Caco-2 (cell line): ENCODE measurements around the gene RND2. TPM values are rescaled to one million over a fixed set of nuclear protein-coding genes. Genes with fewer than 3 reads are reported as not detected.

Experiments
- BruUV-seq: library from RNA; stranded (reverse); fragments of 400-500 nt; replicated peaks from 2 replicates; lab custom pipeline; 2021; lab: Mats Ljungman, UMichigan
- CTCF ChIA-PET: fragments of 300-600 bp; sonication (Branson Sonifier 250); formaldehyde crosslinking; loops from one replicate; lab custom pipeline; 2022; ENCODE audit warnings: antibody characterized with exemption; lab: Charles Lee
- POLR2A ChIA-PET: fragments of 300-600 bp; sonication (Branson Sonifier 250); formaldehyde crosslinking; loops from one replicate; lab custom pipeline; 2022; ENCODE audit warnings: antibody characterized with exemption; lab: Charles Lee
- DNase-seq, 2 experiments: peaks; one replicate each; pipeline versions ENCODE4 v3.0.0 to v3.0.0-alpha.2; 2020 to 2022
- H3K27me3 ChIP-seq: replicated peaks from 2 replicates; pipeline ENCODE4 v1.6.0; 2011; ENCODE audit warnings: low read length; ENCODE audit not compliant: control insufficient read depth, insufficient read depth
- H3K36me3 ChIP-seq: 2 replicates; pipeline ENCODE4 v1.5.1; 2011; ENCODE audit warnings: low read length; ENCODE audit not compliant: control insufficient read depth, insufficient read depth
- H3K4me1 ChIP-seq: fragments of 250-450 bp; sonication (Bioruptor Pico); 2 replicates; pipeline ENCODE4 v1.5.1; 2020; ENCODE audit warnings: mild to moderate bottlenecking
- H3K4me3 ChIP-seq: 2 replicates; pipeline ENCODE4 v1.5.1; 2011; ENCODE audit warnings: low read depth, mild to moderate bottlenecking, control low read depth, low read length
- H3K9me3 ChIP-seq: fragments of 250-450 bp; sonication (Bioruptor Pico); 2 replicates; pipeline ENCODE4 v1.5.1; 2020; ENCODE audit warnings: mild to moderate bottlenecking, moderate library complexity
- H3K27ac Mint-ChIP-seq: one replicate; pipeline ENCODE4 v1.8.0; 2022; ENCODE audit warnings: mixed read lengths; ENCODE audit not compliant: unreplicated experiment
- H3K27me3 Mint-ChIP-seq: one replicate; pipeline ENCODE4 v1.8.0; 2022; ENCODE audit warnings: mixed read lengths; ENCODE audit not compliant: insufficient read depth, unreplicated experiment
- H3K36me3 Mint-ChIP-seq: one replicate; pipeline ENCODE4 v1.8.0; 2022; ENCODE audit warnings: mild to moderate bottlenecking, mixed read lengths; ENCODE audit not compliant: insufficient read depth, unreplicated experiment
- H3K4me1 Mint-ChIP-seq: one replicate; pipeline ENCODE4 v1.8.0; 2022; ENCODE audit warnings: low read depth, mixed read lengths; ENCODE audit not compliant: unreplicated experiment
- H3K4me3 Mint-ChIP-seq: one replicate; pipeline ENCODE4 v1.8.0; 2022; ENCODE audit warnings: mild to moderate bottlenecking, moderate library complexity, mixed read lengths; ENCODE audit not compliant: unreplicated experiment
- H3K9me3 Mint-ChIP-seq: one replicate; pipeline ENCODE4 v1.8.0; 2022; ENCODE audit warnings: mixed read lengths; ENCODE audit not compliant: unreplicated experiment
- intact Hi-C: fragments of 100-400 bp; cut with micrococcal nuclease; formaldehyde crosslinking; loops from one replicate; pipeline ENCODE4 v1.10.0; 2022; ENCODE audit not compliant: unreplicated experiment
- total RNA-seq: library from RNA; stranded (reverse); gene quantifications from 2 replicates; pipeline ENCODE4 v1.2.3, GENCODE V29; 2022
- TF ChIP-seq, protein P1 (sequence below), 2 experiments: fragments of 200-600 bp in 1 of 2; IDR thresholded peaks; 1 replicate in 1 of 2; 2 replicates in 1 of 2; pipeline versions ENCODE4 v1.5.1 to v1.8.0; 2011 to 2022; ENCODE audit warnings: antibody characterized with exemption in 1 of 2, control low read depth in 1 of 2, inconsistent platforms in 1 of 2, low read depth in 1 of 2, low read length in 1 of 2, mild to moderate bottlenecking in 1 of 2, moderate library complexity in 1 of 2; ENCODE audit not compliant: insufficient read depth in 1 of 2, severe bottlenecking in 1 of 2, unreplicated experiment in 1 of 2

The RND2 gene
- total RNA-seq, 1 experiment from 2014 or later: 1.2 TPM

DNA sequence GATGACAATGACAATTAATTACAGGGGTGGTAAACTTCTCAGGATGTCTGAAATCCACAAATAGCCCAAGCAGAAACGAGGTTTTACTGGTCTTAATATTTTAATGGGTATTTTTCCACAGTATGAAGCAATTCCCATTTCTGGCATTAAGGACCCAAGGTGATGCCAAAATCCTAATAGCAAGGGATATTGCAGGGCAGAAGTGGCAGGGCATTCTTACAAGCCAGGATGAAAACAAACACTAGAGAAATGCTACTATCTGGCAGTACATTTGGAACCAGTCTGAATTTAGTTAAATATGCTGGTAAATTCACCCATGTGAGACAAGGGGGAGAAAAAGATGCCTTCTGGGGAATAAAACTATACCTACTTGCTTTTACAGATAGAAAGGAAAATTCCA lies 45.2 kb downstream of the RND2 start:
- BruUV-seq: no TSS peak
- no peak overlapping the region for H3K4me3 Mint-ChIP-seq
- DNase-seq: no peak
- Histone ChIP-seq H3K9me3 (no peaks in the 10 kb centered on the region), H3K4me1 (no peaks in the 10 kb centered on the region), H3K27me3 (no peaks in the 10 kb centered on the region), H3K36me3 (no peaks in the 10 kb centered on the region; the same call in 1 of the 2 replicates), H3K4me3 (no peak overlapping the region)
- no peaks in the 10 kb centered on the region for H3K27me3 Mint-ChIP-seq
- no peak overlapping the region for H3K27ac Mint-ChIP-seq
- peaks cover 8% of the 10 kb centered on the region for H3K4me1 Mint-ChIP-seq
- ChIA-PET POLR2A (no interaction called here), CTCF (no interaction called here)
- intact Hi-C loops: no loop called here
- no peaks in the 10 kb centered on the region for H3K9me3 Mint-ChIP-seq
- TF ChIP-seq, protein P1, sequence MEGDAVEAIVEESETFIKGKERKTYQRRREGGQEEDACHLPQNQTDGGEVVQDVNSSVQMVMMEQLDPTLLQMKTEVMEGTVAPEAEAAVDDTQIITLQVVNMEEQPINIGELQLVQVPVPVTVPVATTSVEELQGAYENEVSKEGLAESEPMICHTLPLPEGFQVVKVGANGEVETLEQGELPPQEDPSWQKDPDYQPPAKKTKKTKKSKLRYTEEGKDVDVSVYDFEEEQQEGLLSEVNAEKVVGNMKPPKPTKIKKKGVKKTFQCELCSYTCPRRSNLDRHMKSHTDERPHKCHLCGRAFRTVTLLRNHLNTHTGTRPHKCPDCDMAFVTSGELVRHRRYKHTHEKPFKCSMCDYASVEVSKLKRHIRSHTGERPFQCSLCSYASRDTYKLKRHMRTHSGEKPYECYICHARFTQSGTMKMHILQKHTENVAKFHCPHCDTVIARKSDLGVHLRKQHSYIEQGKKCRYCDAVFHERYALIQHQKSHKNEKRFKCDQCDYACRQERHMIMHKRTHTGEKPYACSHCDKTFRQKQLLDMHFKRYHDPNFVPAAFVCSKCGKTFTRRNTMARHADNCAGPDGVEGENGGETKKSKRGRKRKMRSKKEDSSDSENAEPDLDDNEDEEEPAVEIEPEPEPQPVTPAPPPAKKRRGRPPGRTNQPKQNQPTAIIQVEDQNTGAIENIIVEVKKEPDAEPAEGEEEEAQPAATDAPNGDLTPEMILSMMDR (IDR thresholded peaks at IDR 0.05; ENCODE audit: insufficient read depth in 1 of 2, low read depth in 1 of 2, low read length in 1 of 2, severe bottlenecking in 1 of 2, unreplicated experiment in 1 of 2): no peak
- H3K36me3 Mint-ChIP-seq: peaks cover 51% of the 10 kb centered on the region

DNA sequence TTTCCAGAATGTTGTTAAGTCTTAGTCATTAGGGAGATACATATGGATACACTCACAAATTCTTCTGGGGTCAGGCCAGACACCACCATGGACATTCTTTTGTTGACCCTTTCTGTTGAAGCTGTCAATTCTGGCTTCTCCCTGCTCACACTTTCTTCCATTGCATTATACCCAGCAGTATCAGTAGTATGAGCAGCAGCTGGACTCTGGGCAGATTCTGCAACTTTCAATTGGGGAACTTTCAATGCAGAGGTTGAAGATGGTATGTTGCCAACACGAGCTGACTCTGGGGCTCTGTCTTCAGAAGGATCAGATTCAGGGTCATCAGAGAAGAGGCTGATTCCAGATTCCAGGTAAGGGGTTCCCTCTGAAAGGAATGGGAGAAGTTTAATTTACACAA lies 45.8 kb downstream of the RND2 start:
- TF ChIP-seq, protein P1 (IDR thresholded peaks at IDR 0.05; ENCODE audit: insufficient read depth in 1 of 2, low read depth in 1 of 2, low read length in 1 of 2, severe bottlenecking in 1 of 2, unreplicated experiment in 1 of 2): no peak
- Histone ChIP-seq H3K9me3 (no peaks in the 10 kb centered on the region), H3K4me3 (no peak overlapping the region), H3K36me3 (no peaks in the 10 kb centered on the region; the same call in 1 of the 2 replicates), H3K4me1 (no peaks in the 10 kb centered on the region), H3K27me3 (no peaks in the 10 kb centered on the region)
- intact Hi-C loops: no loop called here
- DNase-seq: no peak
- ChIA-PET CTCF (no interaction called here), POLR2A (no interaction called here)
- H3K27ac Mint-ChIP-seq: no peak overlapping the region
- peaks cover 45% of the 10 kb centered on the region for H3K36me3 Mint-ChIP-seq
- H3K27me3 Mint-ChIP-seq: no peaks in the 10 kb centered on the region
- no peaks in the 10 kb centered on the region for H3K9me3 Mint-ChIP-seq
- no TSS peak for BruUV-seq
- no peak overlapping the region for H3K4me3 Mint-ChIP-seq
- peaks cover 8% of the 10 kb centered on the region for H3K4me1 Mint-ChIP-seq

DNA sequence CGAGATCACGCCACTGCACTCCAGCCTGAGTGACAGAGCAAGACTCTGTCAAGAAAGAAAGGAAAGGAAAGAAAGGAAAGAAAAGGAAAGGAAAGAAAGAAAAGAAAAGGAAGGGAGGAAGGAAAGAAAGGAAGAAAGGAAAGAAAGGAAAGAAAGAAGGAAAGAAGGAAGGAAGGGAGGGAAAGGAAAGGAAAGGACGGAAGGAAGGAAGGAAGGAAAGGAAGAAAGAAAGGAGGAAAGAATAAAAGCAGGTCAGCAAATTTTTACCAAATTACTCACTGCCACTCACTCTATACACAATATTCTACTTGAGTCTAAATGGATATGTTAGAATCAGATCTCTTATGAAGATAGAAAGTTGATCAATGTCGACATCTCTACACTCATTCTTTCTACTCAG lies 49.8 kb downstream of the RND2 start:
- Histone ChIP-seq H3K4me3 (no peak overlapping the region), H3K27me3 (no peaks in the 10 kb centered on the region), H3K9me3 (no peaks in the 10 kb centered on the region), H3K4me1 (peaks cover 8% of the 10 kb centered on the region), H3K36me3 (no peaks in the 10 kb centered on the region; the same call in 1 of the 2 replicates)
- intact Hi-C loops: no loop called here
- no peak overlapping the region for H3K27ac Mint-ChIP-seq
- TF ChIP-seq, protein P1 (IDR thresholded peaks at IDR 0.05; ENCODE audit: insufficient read depth in 1 of 2, low read depth in 1 of 2, low read length in 1 of 2, severe bottlenecking in 1 of 2, unreplicated experiment in 1 of 2): no peak
- no peak overlapping the region for H3K4me3 Mint-ChIP-seq
- ChIA-PET CTCF (interaction anchor here (0.6 kb wide), 1 partner anchor 29 kb away, joined by 10 read pairs; no protein-coding TSS in a partner anchor), POLR2A (no interaction called here)
- peaks cover 2% of the 10 kb centered on the region for H3K4me1 Mint-ChIP-seq
- no peaks in the 10 kb centered on the region for H3K27me3 Mint-ChIP-seq
- no peaks in the 10 kb centered on the region for H3K9me3 Mint-ChIP-seq
- H3K36me3 Mint-ChIP-seq: peaks cover 27% of the 10 kb centered on the region
- DNase-seq: no peak
- no TSS peak for BruUV-seq
